ENCODE data around the gene FAM53A.
"Not testable (repeated sequence)": the region's sequence is repeated elsewhere in the genome, so short reads cannot be mapped to it uniquely, and the experiment has no call there.

GRCh38 chr4:1671011-1671410 is 13.1 kb downstream of the FAM53A start:
- TF ChIP-seq POLR2A (IDR thresholded peaks at IDR 0.05; ENCODE audit: low read length); GATA1 (IDR thresholded peaks at IDR 0.05; ENCODE audit: low read depth, low read length): not testable (repeated sequence)

Measured in erythroblast (primary cell).